CD14-positive monocyte (primary cell): Measurements from ENCODE around the gene CHKA. TPM values are rescaled to one million over a fixed set of nuclear protein-coding genes. Genes with fewer than 3 reads are reported as not detected.

Source experiments
- DNase-seq, 3 donors: peaks; one replicate each; pipeline ENCODE4 v3.0.0-alpha.2; 2011 to 2022
- H2AFZ ChIP-seq: 2 replicates; pipeline ENCODE4 v1.6.0; 2012; ENCODE audit warnings: mild to moderate bottlenecking, low read depth, low read length, inconsistent platforms; ENCODE audit not compliant: insufficient read depth, poor library complexity, severe bottlenecking
- H3K27ac ChIP-seq, 2 donors: 1 replicate in 1 of 2; 2 replicates in 1 of 2; pipeline ENCODE4 v1.5.1; 2012 to 2013; ENCODE audit warnings: low read length in 2 of 2, control low read depth in 1 of 2, inconsistent platforms in 1 of 2, low read depth in 1 of 2, mild to moderate bottlenecking in 1 of 2
- H3K27me3 ChIP-seq, 2 donors: one replicate each; pipeline versions ENCODE4 v1.6.0 to v1.6.1; 2011 to 2013; ENCODE audit warnings: low read length in 2 of 2; ENCODE audit not compliant: control insufficient read depth in 2 of 2, insufficient read depth in 2 of 2
- H3K36me3 ChIP-seq, 2 donors: replicated peaks in 1 of 2; 1 replicate in 1 of 2; 2 replicates in 1 of 2; pipeline versions ENCODE4 v1.5.1 to v1.6.1; 2012 to 2013; ENCODE audit warnings: low read length in 2 of 2, control low read depth in 1 of 2, inconsistent platforms in 1 of 2, mild to moderate bottlenecking in 1 of 2; ENCODE audit not compliant: insufficient read depth in 2 of 2, control insufficient read depth in 1 of 2
- H3K4me1 ChIP-seq, 2 donors: 1 replicate in 1 of 2; 2 replicates in 1 of 2; pipeline versions ENCODE4 v1.5.1 to v1.6.1; 2012 to 2013; ENCODE audit warnings: low read length in 2 of 2, control low read depth in 1 of 2, inconsistent platforms in 1 of 2, mild to moderate bottlenecking in 1 of 2, moderate library complexity in 1 of 2; ENCODE audit not compliant: insufficient read depth in 2 of 2, control insufficient read depth in 1 of 2
- H3K4me2 ChIP-seq: replicated peaks from 2 replicates; pipeline ENCODE3; 2012; ENCODE audit warnings: low read length, moderate library complexity, mild to moderate bottlenecking; ENCODE audit not compliant: poor library complexity, severe bottlenecking; ENCODE audit errors: extremely low read depth
- H3K4me3 ChIP-seq, 3 experiments: fragments of 200-600 bp in 1 of 3; sonication (generic) in 1 of 3; replicated peaks in 1 of 3; 1 replicate in 2 of 3; 2 replicates in 1 of 3; pipeline ENCODE4 v1.5.1; 2011 to 2013; ENCODE audit warnings: low read length in 3 of 3, mild to moderate bottlenecking in 3 of 3, control low read depth in 2 of 3, low read depth in 2 of 3, inconsistent platforms in 1 of 3, moderate library complexity in 1 of 3
- H3K79me2 ChIP-seq: 2 replicates; pipeline ENCODE4 v1.6.0; 2012; ENCODE audit warnings: mild to moderate bottlenecking, control low read depth, inconsistent platforms, low read length, moderate library complexity; ENCODE audit not compliant: insufficient read depth
- H3K9ac ChIP-seq: 2 replicates; pipeline ENCODE4 v1.6.0; 2017; ENCODE audit warnings: low read length, mild to moderate bottlenecking; ENCODE audit not compliant: insufficient read depth, poor library complexity, severe bottlenecking
- H3K9me3 ChIP-seq, 2 donors: replicated peaks in 1 of 2; 1 replicate in 1 of 2; 2 replicates in 1 of 2; pipeline versions ENCODE4 v1.5.1 to v1.6.1; 2012 to 2013; ENCODE audit warnings: low read length in 2 of 2, control low read depth in 1 of 2; ENCODE audit not compliant: control insufficient read depth in 1 of 2, insufficient read depth in 1 of 2
- H4K20me1 ChIP-seq: 2 replicates; pipeline ENCODE4 v1.6.0; 2012; ENCODE audit warnings: mild to moderate bottlenecking, low read length, control low read depth, moderate library complexity; ENCODE audit not compliant: insufficient read depth
- H3K27ac Mint-ChIP-seq, 7 donors: one replicate each; pipeline ENCODE4 v1.8.0; 2020; ENCODE audit warnings: mild to moderate bottlenecking in 7 of 7, mixed read lengths in 7 of 7, moderate library complexity in 6 of 7, inconsistent platforms in 2 of 7
- H3K27me3 Mint-ChIP-seq, 3 donors: one replicate each; pipeline ENCODE4 v1.8.0; 2021 to 2022; ENCODE audit warnings: low read depth in 3 of 3, mild to moderate bottlenecking in 3 of 3, mixed read lengths in 3 of 3, moderate library complexity in 3 of 3, inconsistent platforms in 1 of 3
- H3K36me3 Mint-ChIP-seq, 2 donors: one replicate each; pipeline ENCODE4 v1.8.0; 2020; ENCODE audit warnings: mixed read lengths in 2 of 2, inconsistent platforms in 1 of 2, mild to moderate bottlenecking in 1 of 2
- H3K4me1 Mint-ChIP-seq: one replicate; pipeline ENCODE4 v1.8.0; 2020; ENCODE audit warnings: mild to moderate bottlenecking, mixed read lengths
- H3K4me3 Mint-ChIP-seq, 2 donors: one replicate each; pipeline ENCODE4 v1.8.0; 2020; ENCODE audit warnings: mild to moderate bottlenecking in 2 of 2, mixed read lengths in 2 of 2, moderate library complexity in 1 of 2
- H3K9me3 Mint-ChIP-seq, 7 donors: one replicate each; pipeline ENCODE4 v1.8.0; 2020 to 2022; ENCODE audit warnings: mixed read lengths in 7 of 7, mild to moderate bottlenecking in 6 of 7, moderate library complexity in 6 of 7, inconsistent platforms in 2 of 7
- CTCF ChIP-seq: fragments of 200-600 bp; IDR thresholded peaks from one replicate; pipeline ENCODE4 v1.8.0; 2022; ENCODE audit warnings: antibody characterized with exemption, mild to moderate bottlenecking
- WGBS: methylation state at CpG from one replicate; pipeline ENCODE4 v1.1.5; 2013; ENCODE audit warnings: missing lambda C conversion rate; ENCODE audit not compliant: insufficient coverage; 5-methylcytosine and 5-hydroxymethylcytosine counted together
- intact Hi-C, 2 donors: fragments of 100-400 bp; cut with micrococcal nuclease; formaldehyde crosslinking; loops; one replicate each; pipeline versions ENCODE4 v1.15.0 to v1.15.1; 2023
- polyA plus RNA-seq, 3 donors: library from polyadenylated mRNA; depleted of rRNA in 1 of 3; unstranded in 2 of 3; stranded (reverse) in 1 of 3; fragments of 300-500 nt in 2 of 3; fragments of >200 nt in 1 of 3; fragmentation: Illumina TruSeq in 2 of 3; gene quantifications; 1 replicate in 2 of 3; 2 replicates in 1 of 3; pipeline ENCODE4 v1.2.3, GENCODE V29; 2012 to 2021

The CHKA gene
- polyA plus RNA-seq, 3 donors: 2.8 to 20.9 (median 5.7) TPM

- H3K9ac ChIP-seq: no peak overlapping the region
- intact Hi-C loops: no loop called here
- H3K4me1 Mint-ChIP-seq: peaks cover 59% of the 10 kb centered on the region
- no peak overlapping the region for H3K27ac ChIP-seq
- H3K4me2 ChIP-seq: no peak overlapping the region
- H3K36me3 Mint-ChIP-seq: peaks cover 0 to 2% of the 10 kb centered on the region in 2 donors
- H3K4me3 Mint-ChIP-seq: no peak overlapping the region
- peak overlapping the region in 1 of 7 donors; percentile 8 for H3K27ac Mint-ChIP-seq
- TF ChIP-seq CTCF: no peak
- H3K27me3 ChIP-seq: peaks cover 0 to 6% of the 10 kb centered on the region in 2 donors
- no peaks in the 10 kb centered on the region for H3K79me2 ChIP-seq
- H4K20me1 ChIP-seq: no peaks in the 10 kb centered on the region
- no peak for DNase-seq
- peaks cover 0 to 6% (median 0%) of the 10 kb centered on the region in 7 donors for H3K9me3 Mint-ChIP-seq
- peaks cover 58 to 72% of the 10 kb centered on the region in 2 donors for H3K4me1 ChIP-seq
- no peak overlapping the region for H2AFZ ChIP-seq
- no peak overlapping the region for H3K4me3 ChIP-seq
- H3K36me3 ChIP-seq: no peaks in the 10 kb centered on the region
- WGBS: 93% methylated on average over 2 of the region's 4 CpGs
- H3K9me3 ChIP-seq: no peaks in the 10 kb centered on the region
- H3K27me3 Mint-ChIP-seq: peaks cover 13 to 44% (median 19%) of the 10 kb centered on the region in 3 donors
Observed at GRCh38 chr11:68143310-68143689, 22.1 kb upstream of the CHKA start.

- H2AFZ ChIP-seq: peak overlapping the region; percentile 76
- peak overlapping the region in 1 of 3 experiments; percentile 51 for H3K4me3 ChIP-seq
Observed at GRCh38 chr11:68142441-68143309, 21.5 kb upstream of the CHKA start.

More at GRCh38 chr11:68142441-68143309, 21.5 kb upstream of the CHKA start:
- Mint-ChIP-seq H3K4me1 (peaks cover 59% of the 10 kb centered on the region), H3K36me3 (peaks cover 0 to 2% of the 10 kb centered on the region in 2 donors), H3K27me3 (peaks cover 12 to 42% (median 19%) of the 10 kb centered on the region in 3 donors), H3K4me3 (peak overlapping the region in 1 of 2 donors; percentile 84), H3K9me3 (peaks cover 0 to 6% (median 0%) of the 10 kb centered on the region in 7 donors), H3K27ac (peak overlapping the region in 1 of 7 donors; percentile 61)
- TF ChIP-seq CTCF: no peak
- Histone ChIP-seq H4K20me1 (no peaks in the 10 kb centered on the region), H3K9ac (peak overlapping the region; percentile 12), H3K4me1 (peaks cover 58 to 72% of the 10 kb centered on the region in 2 donors), H3K9me3 (no peaks in the 10 kb centered on the region), H3K27me3 (peaks cover 0 to 6% of the 10 kb centered on the region in 2 donors), H3K36me3 (no peaks in the 10 kb centered on the region), H3K79me2 (no peaks in the 10 kb centered on the region), H3K27ac (peak overlapping the region in 1 of 2 donors; percentile 33), H3K4me2 (peak overlapping the region; percentile 42)
- intact Hi-C loops: no loop called here
- no peak for DNase-seq
- WGBS: 77% methylated on average over 15 of the region's 16 CpGs
